IPS DF 4.7 (cell line): ENCODE results near the gene KRT27.
"Not testable (repeated sequence)": the region's sequence is repeated elsewhere in the genome, so short reads cannot be mapped to it uniquely, and the experiment has no call there.

ENCODE experiments used
- DNase-seq: peaks from one replicate; pipeline ENCODE4 v3.0.0-alpha.2; 2013; ENCODE audit warnings: low spot score; ENCODE audit errors: extremely low read depth

The KRT27 gene

GRCh38 chr17:40755231-40755630 lies 27.1 kb downstream of the KRT27 start, which contains the start of gene KRT25:
KRT25 (minus strand) TSS chr17:40755331; CDS start chr17:40755271, 60 bp downstream.
- no peak for DNase-seq

- DNase-seq, result no peak
Observed at GRCh38 chr17:40753804-40754203, 28.5 kb downstream of the KRT27 start.

DNA sequence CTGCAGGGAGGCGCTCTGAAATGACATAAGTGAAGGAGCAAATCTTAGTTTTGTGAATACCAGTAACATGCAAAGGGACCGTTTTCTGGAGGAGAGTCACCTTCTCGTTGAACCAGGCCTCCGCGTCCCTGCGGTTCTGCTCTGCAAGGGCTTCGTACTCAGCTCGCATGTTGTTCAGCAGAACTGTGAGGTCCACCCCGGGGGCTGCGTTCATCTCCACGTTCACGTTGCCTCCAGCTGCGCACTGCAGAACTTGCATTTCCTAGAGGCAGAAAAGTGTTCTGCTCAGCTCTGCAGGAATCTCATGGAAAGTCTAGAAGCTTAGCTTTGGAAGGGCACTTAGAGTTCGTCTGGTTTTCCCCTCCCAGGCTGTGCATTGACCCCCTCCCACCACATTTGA lies 31.3 kb downstream of the KRT27 start:
- DNase-seq, result no peak

DNA sequence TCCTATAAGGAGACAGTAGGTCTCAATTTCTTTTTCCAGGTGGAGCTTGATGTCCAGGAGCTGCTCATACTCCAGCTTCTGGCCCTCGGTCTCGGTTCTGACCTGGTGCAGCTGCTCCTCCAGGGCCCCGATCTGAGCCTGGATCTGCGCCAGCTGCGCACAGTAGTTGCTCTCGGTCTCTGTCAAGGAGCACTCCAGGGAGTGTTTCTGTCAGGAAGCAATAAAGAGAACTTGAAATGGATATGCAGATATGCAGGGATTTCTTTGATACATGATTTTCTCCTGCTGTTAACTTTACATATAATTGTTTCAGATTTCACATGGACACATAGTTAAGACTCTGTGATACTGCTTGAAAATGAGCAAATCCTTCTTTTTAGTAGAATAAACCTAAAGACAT lies 32.0 kb downstream of the KRT27 start:
- no peak for DNase-seq

GRCh38 chr17:40748666-40749065 lies 33.7 kb downstream of the KRT27 start:
- not testable (repeated sequence) for DNase-seq

DNA sequence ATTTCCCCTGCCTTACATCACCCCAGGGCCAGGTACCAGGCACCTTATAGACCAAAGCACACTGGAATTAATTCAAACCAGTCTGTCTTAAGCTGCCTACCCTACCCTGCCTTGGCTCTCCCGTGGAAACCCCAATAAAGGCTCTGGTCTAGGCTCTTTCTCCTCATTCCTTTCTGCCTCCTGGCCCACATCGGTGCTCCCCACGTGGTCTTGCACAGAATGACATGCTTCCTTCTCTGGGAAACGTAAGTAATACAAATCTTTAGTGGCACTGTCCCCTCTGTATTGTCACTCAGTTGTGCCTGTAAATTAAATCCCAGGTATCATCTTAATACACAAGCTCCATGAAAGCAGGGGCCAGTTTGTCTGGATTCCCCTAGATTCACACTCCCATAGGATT lies 43.8 kb downstream of the KRT27 start:
- DNase-seq, result no peak

GRCh38 chr17:40735016-40735415 lies 47.3 kb downstream of the KRT27 start:
- DNase-seq, result no peak

DNA sequence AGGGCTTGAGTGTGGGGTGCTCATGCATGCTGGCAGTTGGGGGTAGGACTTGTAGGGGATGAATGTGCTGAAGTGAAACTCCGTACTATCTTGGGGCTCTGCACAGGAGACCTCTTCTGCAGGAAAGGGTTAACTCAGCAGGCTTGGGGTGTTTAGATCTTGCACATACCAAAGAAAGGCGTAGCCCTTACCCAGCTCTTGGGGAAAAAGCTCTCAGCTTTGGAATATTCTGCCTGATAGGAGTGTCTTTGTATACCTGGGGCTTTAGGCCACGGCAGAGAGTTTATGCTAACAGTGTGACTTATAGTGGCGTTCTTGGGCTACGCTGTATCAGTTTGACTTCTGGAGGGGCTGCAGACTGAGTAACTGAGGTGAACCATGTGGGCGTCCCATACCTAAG lies 48.3 kb downstream of the KRT27 start:
- DNase-seq, result no peak

GRCh38 chr17:40730970-40731369 lies 51.4 kb downstream of the KRT27 start:
- no peak for DNase-seq

DNA sequence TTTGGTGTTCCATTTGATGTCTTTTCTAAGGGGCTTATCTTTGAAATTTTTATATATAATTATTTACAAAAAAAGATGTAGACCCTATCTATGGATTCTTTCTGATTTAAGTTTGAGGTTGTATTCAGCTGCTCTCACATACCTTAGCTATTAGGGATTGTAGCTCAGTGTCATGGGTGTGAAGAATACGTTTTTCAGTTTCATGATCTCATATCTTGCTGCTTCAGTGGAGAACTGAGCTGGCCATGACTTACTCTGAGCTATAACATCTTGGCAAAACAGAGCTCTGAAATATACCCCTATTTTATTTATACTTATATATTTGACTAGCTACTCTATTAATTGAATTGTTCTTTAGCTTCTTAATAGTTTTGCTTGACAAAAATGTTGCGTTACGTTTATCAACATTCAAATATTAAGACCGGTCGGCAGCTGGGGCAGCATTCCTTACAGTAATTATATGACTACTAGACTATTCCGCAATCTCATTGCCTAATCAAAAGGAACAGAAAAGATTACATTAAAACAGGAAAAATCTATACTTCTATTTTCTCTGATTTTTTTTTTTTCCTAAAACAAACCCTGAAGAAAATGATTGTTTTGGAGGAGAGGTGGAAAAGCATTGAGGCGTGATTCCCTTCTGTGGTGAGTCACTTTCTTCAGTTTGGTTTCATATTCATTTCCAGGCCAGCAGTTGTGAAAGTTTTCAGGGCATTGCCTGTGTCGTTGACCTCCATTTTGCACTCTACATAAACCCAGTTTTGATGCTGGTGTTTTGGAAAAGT lies 54.7 kb downstream of the KRT27 start:
- DNase-seq, result no peak

DNA sequence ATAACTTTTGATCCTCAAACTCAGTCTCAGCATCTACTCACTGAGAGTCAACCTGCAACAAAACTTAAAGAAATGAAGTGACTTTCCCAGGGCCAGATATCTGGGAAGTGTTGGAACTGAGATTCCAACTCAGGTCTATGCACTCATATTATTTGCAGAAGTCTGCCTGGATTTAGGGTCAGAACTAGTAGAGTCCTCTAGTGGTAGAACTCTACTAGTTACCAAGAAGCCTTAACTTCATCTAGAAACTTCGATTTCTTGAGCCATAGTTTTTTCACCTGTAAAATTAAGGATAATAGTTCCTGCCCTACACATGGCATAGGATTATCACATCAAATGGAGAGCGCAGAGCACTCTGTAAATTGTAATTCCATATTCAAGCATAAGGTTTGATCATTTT lies 55.4 kb downstream of the KRT27 start:
- no peak for DNase-seq
